Right cardiac atrium (tissue), 5 donors: ENCODE measurements around the gene ANKRD11. TPM values are rescaled to one million over a fixed set of nuclear protein-coding genes. Genes with fewer than 3 reads are reported as not detected.

Experiments used
- ATAC-seq, 2 donors: fragments of 200-7000 bp; cut with Tn5 transposase; one replicate each; pipeline versions ENCODE4 v1.8.0 to v1.9.1; 2020; ENCODE audit warnings: moderate library complexity in 2 of 2, mild to moderate bottlenecking in 1 of 2
- DNase-seq, 3 donors: peaks; one replicate each; pipeline ENCODE4 v3.0.0-alpha.2; 2020
- H3K27ac ChIP-seq: one replicate; pipeline ENCODE4 v1.5.1; 2013; ENCODE audit warnings: mild to moderate bottlenecking, low read length, control low read depth, moderate library complexity
- H3K27me3 ChIP-seq: one replicate; pipeline ENCODE4 v1.6.1; 2013; ENCODE audit not compliant: control insufficient read depth, insufficient read depth
- H3K4me1 ChIP-seq: one replicate; pipeline ENCODE4 v1.6.1; 2013; ENCODE audit warnings: low read length; ENCODE audit not compliant: control insufficient read depth, insufficient read depth
- H3K4me3 ChIP-seq: one replicate; pipeline ENCODE4 v1.5.1; 2013; ENCODE audit warnings: low read length, control low read depth
- H3K9me3 ChIP-seq: one replicate; pipeline ENCODE4 v1.6.1; 2013; ENCODE audit warnings: low read length; ENCODE audit not compliant: control insufficient read depth
- WGBS: extraction: QIAGEN DNeasy Blood & Tissue Kit; methylation state at CpG from one replicate; pipeline ENCODE4 v1.1.7; 2013; 5-methylcytosine and 5-hydroxymethylcytosine counted together
- intact Hi-C, 4 donors: fragments of 100-400 bp; cut with DNase I; formaldehyde crosslinking; loops; one replicate each; pipeline versions ENCODE4 v1.11.0 to v1.14.0; 2022 to 2023
- polyA plus RNA-seq: library from polyadenylated mRNA; stranded (reverse); fragments of 200-250 nt; gene quantifications from one replicate; pipeline ENCODE4 v1.2.3, GENCODE V29; 2013
- total RNA-seq, 4 donors: library from RNA; stranded (reverse); fragmentation: NEBNext Ultra II Directional; extraction: Animal tissue kit (Norgen Biotek cat#: 25700); gene quantifications; one replicate each; pipeline ENCODE4 v1.2.1, GENCODE V29; 2021
- donor health status: healthy with polysubstance abuse.
- donor health status: DM: no; HTN: yes; CAD: no.
- donor health status: DM: no; HTN: no; CAD: no.
- donor health status: DM: no; HTN: yes; CAD: no; lungs with severe emphysema.
- donor health status: DM: yes; HTN: yes; CAD: no.

Gene ANKRD11
- total and polyA plus RNA-seq, 5 donors, result 75.3 to 98.9 (median 95.3) TPM

DNA sequence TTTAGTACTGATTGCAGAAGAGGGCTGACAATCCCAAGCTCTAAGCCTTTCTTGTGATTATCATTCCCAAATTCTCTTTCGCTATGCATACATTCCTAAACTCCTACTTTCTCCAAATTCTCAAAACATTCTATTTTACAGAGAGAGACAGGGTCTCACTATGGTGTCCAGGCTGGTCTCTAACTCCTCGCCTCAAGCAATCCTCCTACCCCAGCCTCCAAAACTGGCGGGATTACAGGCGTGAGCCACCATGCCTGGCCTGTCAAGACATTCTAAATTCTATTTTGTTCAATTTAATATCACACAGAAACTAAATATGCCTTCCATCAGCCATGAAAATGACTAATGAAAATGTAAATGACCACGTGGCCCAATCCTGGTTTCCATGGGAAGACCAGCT, 39.8 kb downstream of the ANKRD11 start:
- ATAC-seq, result no peak
- no peak overlapping the region for H3K4me3 ChIP-seq
- no peaks in the 10 kb centered on the region for H3K9me3 ChIP-seq
- H3K27me3 ChIP-seq, result no peaks in the 10 kb centered on the region
- no peak overlapping the region for H3K27ac ChIP-seq
- no peak for DNase-seq
- 94% methylated on average over 5 of the region's 5 CpGs for WGBS
- H3K4me1 ChIP-seq, result peaks cover 28% of the 10 kb centered on the region
- intact Hi-C loops, result no loop called here

DNA sequence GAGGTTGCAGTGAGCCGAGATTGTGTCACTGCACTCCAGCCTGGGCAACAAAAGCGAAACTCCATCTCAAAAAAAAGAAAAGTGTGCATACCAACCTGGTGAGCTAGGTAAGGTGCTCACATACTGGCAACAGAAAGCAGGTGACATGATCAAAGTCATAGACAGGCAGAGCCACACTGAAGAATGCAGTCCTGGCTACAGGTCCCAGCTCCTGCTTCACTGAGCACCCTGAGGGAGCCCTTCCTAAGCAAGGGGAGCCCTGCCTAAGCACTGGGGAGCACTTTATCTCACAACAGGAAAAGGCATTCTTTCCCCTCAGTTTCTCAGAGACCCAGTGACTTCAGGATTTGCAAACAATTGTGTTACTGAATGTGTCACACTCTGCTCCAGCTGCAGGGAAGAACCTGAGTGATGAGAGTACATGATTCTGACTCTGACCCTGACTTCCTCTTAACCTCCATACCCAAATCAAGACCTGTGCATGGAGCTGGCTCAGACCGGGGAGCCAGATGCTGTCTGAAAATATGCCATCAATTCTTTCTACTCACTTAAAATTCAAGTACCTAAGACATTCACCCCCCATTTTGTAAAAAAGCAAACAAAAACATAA, 40.5 kb downstream of the ANKRD11 start:
- Histone ChIP-seq H3K27ac (no peak overlapping the region), H3K9me3 (no peaks in the 10 kb centered on the region), H3K4me3 (no peak overlapping the region), H3K27me3 (no peaks in the 10 kb centered on the region), H3K4me1 (peaks cover 32% of the 10 kb centered on the region)
- intact Hi-C loops, result no loop called here
- whole genome bisulfite sequencing, result 69% methylated on average over 3 of the region's 3 CpGs
- ATAC-seq (peak in 1 of 2 donors; percentile 34), DNase-seq (no peak)

DNA sequence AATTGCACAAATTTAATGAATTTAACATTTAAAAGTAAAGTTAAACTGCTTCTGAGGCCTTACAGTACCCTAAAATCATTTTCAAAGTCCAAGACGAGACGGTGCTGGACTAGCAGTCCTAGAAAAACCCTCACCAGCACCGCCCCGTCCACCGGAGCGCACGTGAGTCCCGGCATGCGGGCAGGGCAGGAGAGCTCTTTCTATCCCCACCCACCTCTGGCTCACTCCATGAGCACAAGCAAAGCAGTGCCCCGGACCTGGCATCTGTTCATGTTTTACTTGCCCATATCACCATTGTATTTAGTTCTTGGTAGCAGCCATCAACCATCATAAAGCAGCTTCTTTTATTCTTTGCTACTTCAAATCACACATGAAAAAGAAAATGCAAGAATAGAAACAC, 41.7 kb downstream of the ANKRD11 start:
- no peak overlapping the region for H3K4me3 ChIP-seq
- ATAC-seq (peak; percentile 43 to 64), DNase-seq (peak in 1 of 3 donors; percentile 59)
- H3K27me3 ChIP-seq, result no peaks in the 10 kb centered on the region
- intact Hi-C loops, result no loop called here
- 73% methylated on average over 10 of the region's 10 CpGs for WGBS
- H3K27ac ChIP-seq, result no peak overlapping the region
- H3K4me1 ChIP-seq, result peaks cover 33% of the 10 kb centered on the region
- H3K9me3 ChIP-seq, result no peaks in the 10 kb centered on the region

- Histone ChIP-seq H3K4me3 (no peak overlapping the region), H3K9me3 (no peaks in the 10 kb centered on the region), H3K27me3 (no peaks in the 10 kb centered on the region), H3K4me1 (peaks cover 40% of the 10 kb centered on the region), H3K27ac (no peak overlapping the region)
- ATAC-seq (no peak), DNase-seq (no peak)
- WGBS, result 41% methylated on average over 6 of the region's 6 CpGs
- intact Hi-C loops, result no loop called here
Measured at GRCh38 chr16:89446975-89447293, 43.4 kb downstream of the ANKRD11 start.

DNA sequence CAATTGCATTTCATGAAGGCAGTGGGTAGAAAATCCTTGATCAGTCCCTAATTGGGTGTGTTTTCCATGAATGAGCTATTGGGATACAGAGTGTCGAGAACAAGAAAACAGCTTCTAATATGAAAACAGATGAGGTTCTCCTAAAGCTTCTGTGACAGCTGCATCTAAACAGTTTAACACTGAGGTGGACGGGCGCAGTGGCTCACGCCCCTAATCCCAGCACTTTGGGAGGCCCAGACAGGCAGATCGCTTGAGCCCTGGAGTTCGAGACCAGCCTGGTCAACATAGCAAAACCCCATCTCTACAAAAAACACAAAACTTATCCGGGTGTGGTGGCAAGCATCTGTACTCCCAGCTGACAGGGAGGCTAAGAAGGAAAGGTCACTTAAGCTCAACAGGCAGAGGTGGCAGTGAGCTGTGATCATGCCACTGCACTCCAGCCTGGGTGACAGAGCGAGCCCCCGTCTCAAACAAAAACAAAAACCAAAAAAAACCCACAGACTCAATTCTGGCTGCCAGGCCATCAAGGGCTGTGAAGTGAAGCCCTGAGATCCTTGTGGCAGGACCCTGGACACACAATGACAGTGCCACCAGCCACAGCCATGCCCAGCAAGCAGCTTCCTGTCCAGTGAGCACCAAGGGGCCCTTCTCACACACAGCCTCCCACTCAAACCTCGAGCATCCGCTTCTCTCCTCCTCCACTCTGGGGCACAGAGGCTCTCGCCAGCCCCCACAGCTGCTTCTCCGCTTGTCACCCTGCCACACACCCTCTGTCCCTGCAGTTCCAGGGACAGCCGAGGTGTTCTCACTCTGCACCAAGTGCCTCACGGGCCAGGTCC, 44.0 kb downstream of the ANKRD11 start:
- intact Hi-C loops, result no loop called here
- Histone ChIP-seq H3K27me3 (no peaks in the 10 kb centered on the region), H3K9me3 (no peaks in the 10 kb centered on the region), H3K4me1 (peaks cover 40% of the 10 kb centered on the region), H3K27ac (no peak overlapping the region), H3K4me3 (no peak overlapping the region)
- ATAC-seq, result peak in 1 of 2 donors; percentile 6
- WGBS, result 59% methylated on average over 15 of the region's 15 CpGs
- peak in 1 of 3 donors; percentile 40 for DNase-seq

DNA sequence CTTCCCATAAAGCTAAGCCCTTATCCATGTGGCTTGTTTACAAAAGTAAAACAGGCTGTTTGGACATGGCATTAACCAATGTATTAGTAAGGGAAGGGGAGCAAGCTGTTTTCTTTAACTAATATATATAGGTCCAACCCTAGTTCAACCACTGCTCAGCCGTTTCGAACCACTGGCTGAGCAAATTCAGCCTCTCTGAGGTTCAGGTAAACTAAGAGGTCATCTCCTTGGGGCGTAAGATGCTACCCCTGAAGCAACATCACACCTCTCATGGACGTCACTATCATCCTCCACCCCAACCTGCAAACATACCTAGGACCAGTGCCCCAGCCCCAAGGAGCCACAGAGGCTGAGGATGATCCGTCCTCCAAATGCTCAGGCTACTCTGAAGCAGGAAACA, 45.2 kb downstream of the ANKRD11 start:
- ATAC-seq (no peak), DNase-seq (no peak)
- H3K27ac ChIP-seq, result no peak overlapping the region
- no peaks in the 10 kb centered on the region for H3K9me3 ChIP-seq
- no peak overlapping the region for H3K4me3 ChIP-seq
- H3K4me1 ChIP-seq, result peaks cover 46% of the 10 kb centered on the region
- intact Hi-C loops, result no loop called here
- H3K27me3 ChIP-seq, result no peaks in the 10 kb centered on the region
- WGBS, result 77% methylated on average over 5 of the region's 5 CpGs

DNA sequence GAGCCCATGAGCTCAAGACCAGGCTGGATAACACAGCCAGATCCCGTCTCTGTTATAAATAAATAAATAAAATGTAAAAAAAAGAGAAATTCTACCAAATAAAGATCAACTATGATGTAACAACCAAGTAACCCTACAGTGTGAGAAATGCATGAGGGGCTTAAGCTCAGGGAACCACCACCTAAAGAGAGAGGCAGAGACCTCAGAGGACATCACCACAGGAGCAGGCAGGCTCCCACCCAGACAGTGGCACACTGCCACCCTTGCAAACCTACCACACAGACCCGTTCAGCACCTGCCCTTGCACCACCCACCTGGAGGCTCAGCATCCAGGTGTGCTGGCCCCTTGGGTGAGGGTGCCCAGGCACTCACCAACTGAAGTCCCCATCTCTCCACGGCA, 45.6 kb downstream of the ANKRD11 start:
- 46% methylated on average over 3 of the region's 3 CpGs for WGBS
- ATAC-seq (no peak), DNase-seq (peak in 1 of 3 donors; percentile 30)
- Histone ChIP-seq H3K9me3 (no peaks in the 10 kb centered on the region), H3K4me1 (peaks cover 42% of the 10 kb centered on the region), H3K27ac (no peak overlapping the region), H3K4me3 (no peak overlapping the region), H3K27me3 (no peaks in the 10 kb centered on the region)
- intact Hi-C loops, result no loop called here

- intact Hi-C loops, result no loop called here
- no peak for DNase-seq
- Histone ChIP-seq H3K4me3 (no peak overlapping the region), H3K4me1 (peaks cover 41% of the 10 kb centered on the region), H3K9me3 (no peaks in the 10 kb centered on the region), H3K27me3 (no peaks in the 10 kb centered on the region), H3K27ac (no peak overlapping the region)
- WGBS, result 46% methylated on average over 8 of the region's 8 CpGs
- no peak for ATAC-seq
Measured at GRCh38 chr16:89444151-89444723, 46.1 kb downstream of the ANKRD11 start.

GRCh38 chr16:89443727-89444084, 46.7 kb downstream of the ANKRD11 start:
- DNase-seq, result peak in 2 of 3 donors; percentile 68 to 72
- H3K4me1 ChIP-seq, result peaks cover 41% of the 10 kb centered on the region
- no peaks in the 10 kb centered on the region for H3K9me3 ChIP-seq
- no peak overlapping the region for H3K4me3 ChIP-seq
- intact Hi-C loops, result no loop called here
- no peaks in the 10 kb centered on the region for H3K27me3 ChIP-seq
- ATAC-seq, result peak; percentile 28 to 56
- WGBS, result 46% methylated on average over 8 of the region's 8 CpGs
- H3K27ac ChIP-seq, result no peak overlapping the region

GRCh38 chr16:89442990-89443726, 47.2 kb downstream of the ANKRD11 start:
- H3K4me1 ChIP-seq, result peaks cover 41% of the 10 kb centered on the region
- peak; percentile 57 to 76 (median 67) for DNase-seq
- peak; percentile 40 to 52 for ATAC-seq
- intact Hi-C loops, result no loop called here
- no peaks in the 10 kb centered on the region for H3K27me3 ChIP-seq
- H3K27ac ChIP-seq, result peak overlapping the region; percentile 45
- no peak overlapping the region for H3K4me3 ChIP-seq
- H3K9me3 ChIP-seq, result no peaks in the 10 kb centered on the region
- 43% methylated on average over 13 of the region's 13 CpGs for WGBS

- Histone ChIP-seq H3K27ac (peak overlapping the region; percentile 48), H3K4me3 (no peak overlapping the region), H3K4me1 (peaks cover 45% of the 10 kb centered on the region), H3K9me3 (no peaks in the 10 kb centered on the region), H3K27me3 (no peaks in the 10 kb centered on the region)
- intact Hi-C loops, result no loop called here
- 39% methylated on average over 10 of the region's 10 CpGs for WGBS
- ATAC-seq, result peak; percentile 45 to 50
- peak in 1 of 3 donors; percentile 66 for DNase-seq
Measured at GRCh38 chr16:89442588-89442987, 47.8 kb downstream of the ANKRD11 start.
